HepG2 (cell line): Measurements from ENCODE around the gene TBC1D10A. TPM values are rescaled to one million over a fixed set of nuclear protein-coding genes. Genes with fewer than 3 reads are reported as not detected.

Experiments used
- ATAC-seq: fragments of 200-7000 bp; cut with Tn5 transposase; 3 replicates; pipeline ENCODE4 v1.9.1; 2020; ENCODE audit warnings: mild to moderate bottlenecking, moderate library complexity
- BruUV-seq: library from RNA; stranded (reverse); fragments of 400-500 nt; replicated peaks from 2 replicates; lab custom pipeline; 2021; lab: Mats Ljungman, UMichigan
- CTCF ChIA-PET: fragments of 300-600 bp; formaldehyde crosslinking; extraction: SDS; loops from one replicate; lab custom pipeline; 2021; ENCODE audit warnings: low total read pairs, inconsistent platforms, low intra/inter-chr PET ratio; lab: Yijun Ruan, JAX
- POLR2A ChIA-PET: fragments of 350-600 bp; sonication (Branson Sonifier 250); formaldehyde crosslinking; loops from one replicate; lab custom pipeline; 2020; ENCODE audit warnings: antibody characterized with exemption, inconsistent platforms; lab: Yijun Ruan, JAX
- DNase-seq: peaks from one replicate; pipeline ENCODE4 v3.0.0-alpha.2; 2015; ENCODE audit warnings: low spot score
- FAIRE-seq: peaks from 3 replicates; lab custom pipeline; 2011; peaks lifted over from hg19 to GRCh38; lab: Jason Lieb, UNC
- H2AFZ ChIP-seq: one replicate; pipeline ENCODE4 v1.6.1; 2011; ENCODE audit warnings: low read length, inconsistent platforms
- H3K27ac ChIP-seq: fragments of 300-600 bp; 3 replicates; pipeline ENCODE4 v1.8.0; 2011; ENCODE audit warnings: mixed run types, mild to moderate bottlenecking, mixed read lengths, low read length, inconsistent platforms; ENCODE audit not compliant: insufficient read depth; ENCODE audit errors: extremely low read length
- H3K27me3 ChIP-seq, 2 experiments: fragments of 200-600 bp in 1 of 2; 2 replicates in 1 of 2; 3 replicates in 1 of 2; pipeline versions ENCODE4 v1.6.0 to v1.8.0; 2011; ENCODE audit warnings: low read length in 2 of 2, mild to moderate bottlenecking in 2 of 2, moderate library complexity in 2 of 2, inconsistent platforms in 1 of 2; ENCODE audit not compliant: insufficient read depth in 2 of 2, control insufficient read depth in 1 of 2
- H3K36me3 ChIP-seq, 2 experiments: fragments of 200-600 bp in 1 of 2; replicated peaks in 1 of 2; 2 replicates in 1 of 2; 3 replicates in 1 of 2; pipeline versions ENCODE4 v1.5.1 to v1.8.0; 2011; ENCODE audit warnings: low read length in 2 of 2, inconsistent platforms in 1 of 2; ENCODE audit not compliant: insufficient read depth in 2 of 2, control insufficient read depth in 1 of 2
- H3K4me1 ChIP-seq: 2 replicates; pipeline ENCODE4 v1.5.1; 2012; ENCODE audit warnings: low read length, inconsistent platforms; ENCODE audit not compliant: insufficient read depth
- H3K4me2 ChIP-seq: 2 replicates; pipeline ENCODE4 v1.6.0; 2011; ENCODE audit warnings: low read depth, low read length, inconsistent platforms
- H3K4me3 ChIP-seq, 3 experiments: fragments of 200-600 bp in 1 of 3; sonication (generic), shearing (Covaris generic) in 1 of 3; replicated peaks in 1 of 3; 2 replicates each; pipeline ENCODE4 v1.5.1; 2011 to 2016; ENCODE audit warnings: low read length in 3 of 3, inconsistent platforms in 2 of 3, low read depth in 2 of 3, mild to moderate bottlenecking in 2 of 3, control low read depth in 1 of 3, mixed read lengths in 1 of 3; ENCODE audit not compliant: insufficient read depth in 1 of 3
- H3K79me2 ChIP-seq: one replicate; pipeline ENCODE4 v1.6.1; 2011; ENCODE audit warnings: low read length, inconsistent platforms; ENCODE audit not compliant: insufficient read depth
- H3K9ac ChIP-seq: 2 replicates; pipeline ENCODE4 v1.6.0; 2011; ENCODE audit warnings: mild to moderate bottlenecking, low read depth, low read length, inconsistent platforms; ENCODE audit not compliant: insufficient read depth
- H3K9me3 ChIP-seq: 2 replicates; pipeline ENCODE4 v1.5.1; 2012; ENCODE audit warnings: mild to moderate bottlenecking, low read length
- H4K20me1 ChIP-seq: 2 replicates; pipeline ENCODE4 v1.6.0; 2011; ENCODE audit warnings: inconsistent platforms, mild to moderate bottlenecking, low read length, moderate library complexity; ENCODE audit not compliant: insufficient read depth
- ATF7-NPFF ChIP-seq: sonication (generic); formaldehyde crosslinking; IDR thresholded peaks from 2 replicates; pipeline ENCODE4 v1.8.1; 2023; ENCODE audit warnings: mild to moderate bottlenecking, low read depth, missing genetic modification reagents, moderate library complexity
- EZH2 ChIP-seq: conservative IDR thresholded peaks from 2 replicates; pipeline ENCODE4 v1.6.1; 2012; ENCODE audit warnings: mild to moderate bottlenecking, low read depth, low read length, moderate library complexity
- FOXJ3 ChIP-seq: sonication (generic); formaldehyde crosslinking; IDR thresholded peaks from 2 replicates; pipeline ENCODE4 v1.4.0; 2020; ENCODE audit warnings: missing genetic modification reagents, mild to moderate bottlenecking, borderline replicate concordance
- PHF21A ChIP-seq: sonication (generic); formaldehyde crosslinking; IDR thresholded peaks from 2 replicates; pipeline ENCODE4 v1.5.0; 2020; ENCODE audit warnings: mild to moderate bottlenecking, missing genetic modification reagents
- PRDM10 ChIP-seq: sonication (generic); formaldehyde crosslinking; IDR thresholded peaks from 2 replicates; pipeline ENCODE4 v1.4.0; 2020; ENCODE audit warnings: low read depth, missing genetic modification reagents
- REPIN1 ChIP-seq: sonication (generic); formaldehyde crosslinking; IDR thresholded peaks from 2 replicates; pipeline ENCODE4 v1.8.0; 2022; ENCODE audit warnings: missing genetic modification reagents, low read depth, mild to moderate bottlenecking, borderline replicate concordance
- ZBTB1 ChIP-seq: sonication (generic); formaldehyde crosslinking; IDR thresholded peaks from 2 replicates; pipeline ENCODE4 v1.4.0; 2020; ENCODE audit warnings: missing genetic modification reagents, borderline replicate concordance
- ZNF350 ChIP-seq: sonication (generic); formaldehyde crosslinking; IDR thresholded peaks from 2 replicates; pipeline ENCODE4 v1.4.0; 2020; ENCODE audit warnings: mild to moderate bottlenecking, low read depth, missing genetic modification reagents, borderline replicate concordance
- ZNF619 ChIP-seq: sonication (generic); formaldehyde crosslinking; IDR thresholded peaks from 2 replicates; pipeline ENCODE4 v1.4.0; 2020; ENCODE audit warnings: mild to moderate bottlenecking, missing genetic modification reagents
- ZNF784 ChIP-seq: sonication (generic); formaldehyde crosslinking; IDR thresholded peaks from 2 replicates; pipeline ENCODE4 v1.5.1; 2020; ENCODE audit warnings: missing genetic modification reagents, mild to moderate bottlenecking, borderline replicate concordance
- WGBS: methylation state at CpG from one replicate; pipeline ENCODE4 v1.1.6; 2017; ENCODE audit warnings: low lambda C conversion rate; 5-methylcytosine and 5-hydroxymethylcytosine counted together
- in situ Hi-C: cut with HindIII; loops from 2 replicates; pipeline ENCODE4 v1.10.0; 2017; ENCODE audit warnings: low pct_unique_long_range_greater_than_20kb; ENCODE audit not compliant: extremely low pct_ligation_motif_present
- intact Hi-C: fragments of 100-400 bp; cut with micrococcal nuclease; formaldehyde crosslinking; loops from one replicate; pipeline ENCODE4 v1.10.0; 2022; ENCODE audit not compliant: unreplicated experiment
- polyA plus RNA-seq, 8 experiments: library from polyadenylated mRNA; depleted of rRNA in 3 of 8; stranded (reverse) in 7 of 8; unstranded in 1 of 8; fragments of >200 nt; fragmentation: Illumina TruSeq in 4 of 8; extraction: Trizol in 4 of 8; gene quantifications; 2 replicates each; pipeline versions ENCODE4 v1.2.1 to v1.2.3, GENCODE V29; 2011 to 2016; ENCODE audit warnings: low read depth in 4 of 8, missing spikeins in 1 of 8, mixed read lengths in 1 of 8; ENCODE audit not compliant: insufficient read depth in 1 of 8
- total RNA-seq, 5 experiments: library from RNA; depleted of rRNA; stranded (reverse); fragments of >200 nt; fragmentation: Illumina TruSeq; extraction: Trizol; gene quantifications; 2 replicates each; pipeline ENCODE4 v1.2.3, GENCODE V29; 2016; ENCODE audit warnings: low read depth in 1 of 5
- TF ChIP-seq, protein P1 (sequence below): IDR thresholded peaks from 2 replicates; pipeline ENCODE4 v1.6.1; 2016; ENCODE audit warnings: missing biosample characterization, missing genetic modification reagents, low read depth

TBC1D10A gene
- total and polyA plus RNA-seq, 2 of the 13 experiments (the other 11 are each of a cell fraction or from before 2014, with no cell fraction given): 4.2 to 4.9 TPM

- H3K27me3 ChIP-seq: no peaks in the 10 kb centered on the region
- 98% methylated on average over 3 of the region's 3 CpGs for WGBS
- H3K9me3 ChIP-seq: no peaks in the 10 kb centered on the region
- ChIA-PET POLR2A (interaction anchor here (1.7 kb wide), 1 partner anchor 23 kb away, joined by 5 read pairs; the partner anchor contains the start of genes CCDC157 and SF3A1), CTCF (no interaction called here)
- TF ChIP-seq PHF21A (CRISPR knock-in tag): no peak
- TF ChIP-seq ZNF350: no peak
- intact Hi-C loops: no loop called here
- H2AFZ ChIP-seq: no peak overlapping the region
- in situ Hi-C loops: no loop called here
- BruUV-seq: no TSS peak
- H3K9ac ChIP-seq: no peak overlapping the region
- no peaks in the 10 kb centered on the region for H3K79me2 ChIP-seq
- FAIRE-seq: no peak
- DNase-seq: no peak
- no peak overlapping the region for H3K4me2 ChIP-seq
- no peak for ATAC-seq
- no peaks in the 10 kb centered on the region for H4K20me1 ChIP-seq
- no peak overlapping the region for H3K4me3 ChIP-seq
- no peak overlapping the region for H3K27ac ChIP-seq
- peaks cover 10% of the 10 kb centered on the region; the same call in 1 of the 2 replicates for H3K4me1 ChIP-seq
- peaks cover 43 to 59% of the 10 kb centered on the region in 2 experiments; a peak in 4 of 5 replicates for H3K36me3 ChIP-seq
These were observed 7.0 kb upstream of the TBC1D10A start for GRCh38 chr22:30333707-30334087.

- H3K9ac ChIP-seq: no peak overlapping the region
- WGBS: 97% methylated on average over 2 of the region's 2 CpGs
- no peak overlapping the region for H3K4me2 ChIP-seq
- ChIA-PET POLR2A (interaction anchor here (1.3 to 1.7 kb wide), 3 partner anchors 13 to 42 kb away, joined by 3 to 5 read pairs (median 5); partner anchors contain the start of genes CCDC157 and SF3A1), CTCF (no interaction called here)
- ATAC-seq: no peak
- peaks cover 14% of the 10 kb centered on the region for H3K4me1 ChIP-seq
- BruUV-seq: no TSS peak
- no peak overlapping the region for H2AFZ ChIP-seq
- no peak overlapping the region for H3K27ac ChIP-seq
- peaks cover 39 to 54% of the 10 kb centered on the region in 2 experiments; a peak in 4 of 5 replicates for H3K36me3 ChIP-seq
- H3K9me3 ChIP-seq: no peaks in the 10 kb centered on the region
- intact Hi-C loops: no loop called here
- no peaks in the 10 kb centered on the region for H3K27me3 ChIP-seq
- H3K79me2 ChIP-seq: no peaks in the 10 kb centered on the region
- TF ChIP-seq ZNF619 (no peak), ATF7-NPFF (CRISPR knock-in tag) (no peak), ZBTB1 (CRISPR knock-in tag) (no peak), PRDM10 (CRISPR knock-in tag) (no peak), FOXJ3 (no peak), REPIN1 (CRISPR knock-in tag) (no peak), EZH2 (no peak), ZNF784 (CRISPR knock-in tag) (no peak)
- TF ChIP-seq, protein P1, sequence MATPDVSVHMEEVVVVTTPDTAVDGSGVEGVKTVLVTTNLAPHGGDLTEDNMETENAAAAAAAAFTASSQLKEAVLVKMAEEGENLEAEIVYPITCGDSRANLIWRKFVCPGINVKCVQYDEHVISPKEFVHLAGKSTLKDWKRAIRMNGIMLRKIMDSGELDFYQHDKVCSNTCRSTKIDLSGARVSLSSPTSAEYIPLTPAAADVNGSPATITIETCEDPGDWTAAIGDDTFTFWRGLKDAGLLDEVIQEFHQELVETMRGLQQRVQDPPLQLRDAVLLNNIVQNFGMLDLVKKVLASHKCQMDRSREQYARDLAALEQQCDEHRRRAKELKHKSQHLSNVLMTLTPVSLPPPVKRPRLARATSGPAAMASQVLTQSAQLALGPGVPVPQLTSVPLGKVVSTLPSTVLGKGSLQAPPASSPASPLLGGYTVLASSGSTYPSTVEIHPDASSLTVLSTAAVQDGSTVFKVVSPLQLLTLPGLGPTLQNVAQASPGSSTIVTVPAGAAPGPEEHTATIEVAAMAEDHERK: no peak
- no peaks in the 10 kb centered on the region for H4K20me1 ChIP-seq
- in situ Hi-C loops: no loop called here
- no peak overlapping the region for H3K4me3 ChIP-seq
- DNase-seq: no peak
- no peak for FAIRE-seq
These were observed 6.4 kb upstream of the TBC1D10A start for GRCh38 chr22:30332994-30333706.
